K562 (cell line): Measurements from ENCODE around the gene CR2. TPM values are rescaled to one million over a fixed set of nuclear protein-coding genes. Genes with fewer than 3 reads are reported as not detected.

Experiments used
- ATAC-seq: fragments of 200-7000 bp; cut with Tn5 transposase; 3 replicates; pipeline ENCODE4 v1.9.1; 2020; ENCODE audit warnings: moderate library complexity
- BruUV-seq: library from RNA; stranded (reverse); fragments of 400-500 nt; replicated peaks from 2 replicates; lab custom pipeline; 2021; lab: Mats Ljungman, UMichigan
- CTCF ChIA-PET: fragments of 300-600 bp; formaldehyde crosslinking; extraction: SDS; loops from one replicate; lab custom pipeline; 2021; ENCODE audit warnings: low intra/inter-chr PET ratio; lab: Yijun Ruan, JAX
- POLR2A ChIA-PET: fragments of 300-600, 350-650 bp; sonication (Branson Sonifier 250); formaldehyde crosslinking; extraction: SDS; loops from one replicate; lab custom pipeline; 2021; ENCODE audit warnings: antibody characterized with exemption, inconsistent platforms; lab: Yijun Ruan, JAX
- DNase-seq, 4 experiments: peaks; one replicate each; pipeline versions ENCODE4 v3.0.0 to v3.0.0-alpha.2; 2011 to 2018; ENCODE audit warnings: low spot score in 3 of 4, mixed read lengths in 3 of 4; ENCODE audit errors: extremely low read depth in 1 of 4
- FAIRE-seq: peaks from 2 replicates; lab custom pipeline; 2011; peaks lifted over from hg19 to GRCh38; lab: Jason Lieb, UNC
- H2AFZ ChIP-seq: 2 replicates; pipeline ENCODE4 v1.6.0; 2011; ENCODE audit warnings: low read depth, low read length, control low read depth, inconsistent platforms
- H3K27ac ChIP-seq: fragments of 200-600 bp; 3 replicates; pipeline ENCODE4 v1.8.0; 2011; ENCODE audit warnings: low read depth, mild to moderate bottlenecking, control low read depth, inconsistent platforms, low read length, moderate library complexity, mixed read lengths; ENCODE audit errors: extremely low read depth
- H3K27me3 ChIP-seq, 2 experiments: fragments of 300-600 bp in 1 of 2; 2 replicates in 1 of 2; 3 replicates in 1 of 2; pipeline versions ENCODE4 v1.6.0 to v1.8.0; 2011; ENCODE audit warnings: inconsistent platforms in 2 of 2, low read length in 2 of 2, mild to moderate bottlenecking in 1 of 2, mixed read lengths in 1 of 2, moderate library complexity in 1 of 2; ENCODE audit not compliant: control insufficient read depth in 2 of 2, insufficient read depth in 2 of 2
- H3K36me3 ChIP-seq: fragments of 300-600 bp; 3 replicates; pipeline ENCODE4 v1.8.0; 2011; ENCODE audit warnings: mild to moderate bottlenecking, low read length, inconsistent platforms; ENCODE audit not compliant: control insufficient read depth, insufficient read depth
- H3K4me1 ChIP-seq, 2 experiments: fragments of 200-600 bp in 1 of 2; replicated peaks in 1 of 2; 2 replicates in 1 of 2; 3 replicates in 1 of 2; pipeline versions ENCODE4 v1.5.1 to v1.8.0; 2011; ENCODE audit warnings: inconsistent platforms in 2 of 2, low read length in 2 of 2, mild to moderate bottlenecking in 1 of 2, mixed read lengths in 1 of 2, moderate library complexity in 1 of 2; ENCODE audit not compliant: control insufficient read depth in 2 of 2, insufficient read depth in 2 of 2
- H3K4me2 ChIP-seq: 2 replicates; pipeline ENCODE4 v1.6.1; 2011; ENCODE audit warnings: low read length, control low read depth, inconsistent platforms, mixed read lengths; ENCODE audit not compliant: insufficient read depth
- H3K4me3 ChIP-seq: fragments of 200-600 bp; sonication (generic), shearing (Covaris generic); 2 replicates; pipeline ENCODE4 v1.5.1; 2016; ENCODE audit warnings: control low read depth, inconsistent platforms
- H3K79me2 ChIP-seq: fragments of 200-600 bp; 3 replicates; pipeline ENCODE4 v1.8.0; 2011; ENCODE audit warnings: low read length, inconsistent platforms; ENCODE audit not compliant: control insufficient read depth, insufficient read depth
- H3K9ac ChIP-seq, 2 experiments: 2 replicates each; pipeline versions ENCODE4 v1.6.0 to v1.6.1; 2011; ENCODE audit warnings: low read depth in 2 of 2, low read length in 2 of 2, control low read depth in 1 of 2, inconsistent platforms in 1 of 2, mild to moderate bottlenecking in 1 of 2, mixed read lengths in 1 of 2; ENCODE audit not compliant: insufficient read depth in 1 of 2
- H3K9me1 ChIP-seq: one replicate; pipeline ENCODE4 v1.6.0; 2011; ENCODE audit warnings: inconsistent platforms, mild to moderate bottlenecking, low read length, moderate library complexity; ENCODE audit not compliant: control insufficient read depth, insufficient read depth
- H3K9me3 ChIP-seq: replicated peaks from 2 replicates; pipeline ENCODE4 v1.5.1; 2011; ENCODE audit warnings: low read depth, low read length, inconsistent platforms; ENCODE audit not compliant: control insufficient read depth, insufficient read depth
- H4K20me1 ChIP-seq: replicated peaks from 2 replicates; pipeline ENCODE4 v1.6.1; 2011; ENCODE audit warnings: low read length, inconsistent platforms, mixed read lengths; ENCODE audit not compliant: control insufficient read depth, insufficient read depth
- ZFX ChIP-seq: sonication (generic); formaldehyde crosslinking; IDR thresholded peaks from 2 replicates; pipeline ENCODE4 v1.8.0; 2022; ENCODE audit warnings: mild to moderate bottlenecking, missing genetic modification reagents, moderate library complexity
- ZNF592 ChIP-seq: fragments of 450-650 bp; IDR thresholded peaks from 2 replicates; pipeline ENCODE4 v1.6.1; 2017; ENCODE audit warnings: antibody characterized with exemption, mild to moderate bottlenecking
- WGBS: fragments of 100-300 bp; shearing (Covaris generic); methylation state at CpG from one replicate; pipeline ENCODE4 v1.1.6; 2016; ENCODE audit warnings: low coverage, mixed read lengths; ENCODE audit not compliant: insufficient coverage; ENCODE audit errors: missing lambda C conversion rate; 5-methylcytosine and 5-hydroxymethylcytosine counted together
- in situ Hi-C: fragments of 300-500 bp; cut with MboI; formaldehyde crosslinking; loops from 4 replicates; pipeline ENCODE4 v1.15.0; 2018; ENCODE audit warnings: inconsistent platforms, mixed read lengths
- intact Hi-C: fragments of 100-400 bp; cut with micrococcal nuclease; formaldehyde crosslinking; loops from 2 replicates; pipeline ENCODE4 v1.14.2; 2022
- polyA plus RNA-seq, 8 experiments: library from polyadenylated mRNA; depleted of rRNA in 4 of 8; stranded (reverse) in 5 of 8; unstranded in 3 of 8; fragments of >200 nt; fragmentation: Nextera tagmentation in 2 of 8; fragmentation: Illumina TruSeq in 1 of 8; extraction: Ambion mirVana in 2 of 8; extraction: Trizol in 1 of 8; gene quantifications; 2 replicates each; pipeline versions ENCODE4 v1.2.1 to v1.2.3, GENCODE V29; 2011 to 2014; ENCODE audit warnings: inconsistent platforms in 1 of 8, missing spikeins in 1 of 8
- total RNA-seq, 7 experiments: library from RNA; depleted of rRNA in 6 of 7; stranded (reverse); fragments of >200 nt in 6 of 7; fragmentation: Illumina TruSeq in 2 of 7; extraction: Trizol in 2 of 7; gene quantifications; 2 replicates each; pipeline versions ENCODE4 v1.2.1 to v1.2.3, GENCODE V29; 2011 to 2021; ENCODE audit warnings: low replicate concordance in 1 of 7

The CR2 gene
- total and polyA plus RNA-seq, 9 of the 15 experiments (the other 6 are each of a cell fraction or from before 2014, with no cell fraction given): 0.07 to 0.67 (median 0.37) TPM

GRCh38 chr1:207458414-207458813, 4.3 kb downstream of the CR2 start:
- ATAC-seq: no peak
- intact Hi-C loops: no loop called here
- WGBS: 40% methylated on average over 1 of the region's 1 CpG
- peaks cover 10 to 15% of the 10 kb centered on the region in 2 experiments; a peak in 4 of 5 replicates for H3K4me1 ChIP-seq
- no peak for FAIRE-seq
- no peak overlapping the region for H3K4me2 ChIP-seq
- H3K9me1 ChIP-seq: no peaks in the 10 kb centered on the region
- no peaks in the 10 kb centered on the region for H3K79me2 ChIP-seq
- ChIA-PET POLR2A (interaction anchor here (0.7 to 2.3 kb wide), 2 partner anchors 9 to 481 kb away, joined by 4 to 7 read pairs; no protein-coding TSS in a partner anchor), CTCF (no interaction called here)
- DNase-seq: no peak
- in situ Hi-C loops: no loop called here
- H3K4me3 ChIP-seq: no peak overlapping the region
- BruUV-seq: no TSS peak
- H4K20me1 ChIP-seq: no peaks in the 10 kb centered on the region
- H3K27me3 ChIP-seq: no peaks in the 10 kb centered on the region
- no peaks in the 10 kb centered on the region for H3K9me3 ChIP-seq
- TF ChIP-seq ZNF592 (no peak), ZFX (peak; percentile 31; the same call in 1 of the 2 replicates)
- H2AFZ ChIP-seq: peak overlapping the region; percentile 11; the same call in 1 of the 2 replicates
- H3K9ac ChIP-seq: no peak overlapping the region
- no peaks in the 10 kb centered on the region for H3K36me3 ChIP-seq
- H3K27ac ChIP-seq: no peak overlapping the region
